Uterus (tissue), 4 donors: ENCODE measurements around the gene HS6ST1. TPM values are rescaled to one million over a fixed set of nuclear protein-coding genes. Genes with fewer than 3 reads are reported as not detected.
"Not testable (repeated sequence)": the region's sequence is repeated elsewhere in the genome, so short reads cannot be mapped to it uniquely, and the experiment has no call there.

Experiments used
- DNase-seq, 2 donors: peaks; one replicate each; pipeline ENCODE4 v3.0.0-alpha.2; 2019 to 2020
- H3K27ac ChIP-seq, 2 donors: fragments of 200-600 bp; sonication (generic); 1 replicate in 1 of 2; 2 replicates in 1 of 2; pipeline ENCODE4 v1.5.1; 2016 to 2018
- H3K27me3 ChIP-seq, 2 donors: fragments of 200-600 bp; sonication (generic); one replicate each; pipeline ENCODE4 v1.5.1; 2018 to 2019; ENCODE audit warnings: control low read depth in 1 of 2
- H3K36me3 ChIP-seq, 2 donors: fragments of 200-600 bp; sonication (generic); one replicate each; pipeline ENCODE4 v1.5.1; 2019; ENCODE audit warnings: control low read depth in 1 of 2
- H3K4me1 ChIP-seq, 2 donors: fragments of 200-600 bp; sonication (generic); one replicate each; pipeline ENCODE4 v1.5.1; 2018 to 2019; ENCODE audit warnings: control low read depth in 1 of 2
- H3K4me3 ChIP-seq, 2 donors: fragments of 200-600 bp; sonication (generic); 1 replicate in 1 of 2; 2 replicates in 1 of 2; pipeline ENCODE4 v1.5.1; 2018 to 2019; ENCODE audit warnings: mild to moderate bottlenecking in 1 of 2
- H3K9me3 ChIP-seq, 2 donors: fragments of 200-600 bp; sonication (generic); one replicate each; pipeline ENCODE4 v1.5.1; 2019; ENCODE audit warnings: control low read depth in 1 of 2
- CTCF ChIP-seq, 4 experiments: fragments of 200-600 bp in 2 of 4; fragments of 450-650 bp in 2 of 4; sonication (generic) in 2 of 4; IDR thresholded peaks; one replicate each; pipeline ENCODE4 v1.5.1; 2016 to 2019; ENCODE audit warnings: antibody characterized with exemption in 4 of 4, mild to moderate bottlenecking in 2 of 4, moderate library complexity in 1 of 4
- POLR2A ChIP-seq, 2 donors: fragments of 450-650 bp; IDR thresholded peaks; one replicate each; pipeline ENCODE4 v1.6.1; 2016; ENCODE audit warnings: antibody characterized with exemption in 2 of 2, mild to moderate bottlenecking in 1 of 2, moderate library complexity in 1 of 2
- intact Hi-C: fragments of 100-400 bp; cut with DNase I; formaldehyde crosslinking; loops from one replicate; pipeline ENCODE4 v1.15.1; 2023; ENCODE audit warnings: low total_unique reads
- total RNA-seq, 4 donors: library from RNA; depleted of rRNA in 3 of 4; stranded (reverse); fragments of >200 nt in 3 of 4; gene quantifications; one replicate each; pipeline versions ENCODE4 v1.1.0 to v1.2.4, GENCODE V29; 2014 to 2023
- donor health status: DM: yes; HTN: yes; CAD: no.

The HS6ST1 gene
- total RNA-seq, 4 donors from 2014 or later: 22.7 to 198 (median 37.4) TPM

- Histone ChIP-seq H3K4me1 (peaks cover 0 to 4% of the 10 kb centered on the region in 2 donors), H3K4me3 (no peak overlapping the region), H3K36me3 (no peaks in the 10 kb centered on the region), H3K27me3 (no peaks in the 10 kb centered on the region), H3K9me3 (no peaks in the 10 kb centered on the region), H3K27ac (peak overlapping the region in 1 of 2 donors; percentile 60)
- intact Hi-C loops: no loop called here
- TF ChIP-seq POLR2A (IDR thresholded peaks at IDR 0.05) (no peak), CTCF (IDR thresholded peaks at IDR 0.05) (no peak)
- peak in 1 of 2 donors; percentile 39 for DNase-seq
Observed at GRCh38 chr2:128320906-128321771, 2.5 kb upstream of the HS6ST1 start.

GRCh38 chr2:128320192-128320905 is 1.7 kb upstream of the HS6ST1 start:
- no peaks in the 10 kb centered on the region for H3K36me3 ChIP-seq
- H3K27me3 ChIP-seq: no peaks in the 10 kb centered on the region
- peak overlapping the region in 1 of 2 donors; percentile 83 for H3K27ac ChIP-seq
- intact Hi-C loops: no loop called here
- TF ChIP-seq POLR2A (IDR thresholded peaks at IDR 0.05) (no peak), CTCF (IDR thresholded peaks at IDR 0.05) (no peak)
- no peaks in the 10 kb centered on the region for H3K9me3 ChIP-seq
- H3K4me3 ChIP-seq: no peak overlapping the region
- peak in 1 of 2 donors; percentile 20 for DNase-seq
- peaks cover 0 to 4% of the 10 kb centered on the region in 2 donors for H3K4me1 ChIP-seq

GRCh38 chr2:128319631-128320191 is 1.0 kb upstream of the HS6ST1 start:
- no peak overlapping the region for H3K4me3 ChIP-seq
- no peaks in the 10 kb centered on the region for H3K9me3 ChIP-seq
- no peaks in the 10 kb centered on the region for H3K36me3 ChIP-seq
- TF ChIP-seq CTCF (IDR thresholded peaks at IDR 0.05) (no peak), POLR2A (IDR thresholded peaks at IDR 0.05) (no peak)
- no peaks in the 10 kb centered on the region for H3K27me3 ChIP-seq
- H3K27ac ChIP-seq: peak overlapping the region; percentile 81 to 83
- no peak for DNase-seq
- peaks cover 0 to 4% of the 10 kb centered on the region in 2 donors for H3K4me1 ChIP-seq
- intact Hi-C loops: no loop called here

GRCh38 chr2:128318245-128318644 is 423 bp downstream of the HS6ST1 start:
- H3K36me3 ChIP-seq, DNase-seq, H3K27me3 ChIP-seq, H3K9me3 ChIP-seq, intact Hi-C loops, H3K27ac ChIP-seq, H3K4me1 ChIP-seq: not testable (repeated sequence)
- peak overlapping the region; percentile 35 to 81 for H3K4me3 ChIP-seq

GRCh38 chr2:128317899-128318225 is 806 bp downstream of the HS6ST1 start:
- H3K36me3 ChIP-seq, H3K27me3 ChIP-seq, intact Hi-C loops, DNase-seq, H3K9me3 ChIP-seq, H3K4me1 ChIP-seq: not testable (repeated sequence)
- Histone ChIP-seq H3K4me3 (peak overlapping the region; percentile 65 to 81), H3K27ac (peak overlapping the region in 1 of 2 donors; percentile 31)
